Skeletal muscle tissue (tissue), 4 donors: Measurements from ENCODE around the gene SLX4IP. TPM values are rescaled to one million over a fixed set of nuclear protein-coding genes. Genes with fewer than 3 reads are reported as not detected.

Experiments
- H3K27ac ChIP-seq: one replicate; pipeline ENCODE4 v1.7.0; 2013; ENCODE audit warnings: mild to moderate bottlenecking, low read depth, low read length, inconsistent platforms
- H3K27me3 ChIP-seq, 3 donors: one replicate each; pipeline ENCODE4 v1.7.0; 2013; ENCODE audit warnings: low read length in 3 of 3; ENCODE audit not compliant: control insufficient read depth in 3 of 3, insufficient read depth in 3 of 3
- H3K36me3 ChIP-seq, 3 donors: one replicate each; pipeline ENCODE4 v1.7.0; 2013; ENCODE audit warnings: low read length in 3 of 3; ENCODE audit not compliant: control insufficient read depth in 3 of 3, insufficient read depth in 3 of 3
- H3K4me1 ChIP-seq, 3 donors: one replicate each; pipeline ENCODE4 v1.7.0; 2013; ENCODE audit warnings: low read length in 3 of 3, mild to moderate bottlenecking in 3 of 3; ENCODE audit not compliant: control insufficient read depth in 3 of 3, insufficient read depth in 3 of 3
- H3K4me3 ChIP-seq, 3 donors: one replicate each; pipeline ENCODE4 v1.7.0; 2013; ENCODE audit warnings: low read length in 3 of 3
- H3K9ac ChIP-seq, 3 donors: one replicate each; pipeline ENCODE4 v1.7.0; 2013; ENCODE audit warnings: low read length in 3 of 3, mild to moderate bottlenecking in 3 of 3, moderate library complexity in 2 of 3, low read depth in 1 of 3
- H3K9me3 ChIP-seq, 3 donors: one replicate each; pipeline ENCODE4 v1.7.0; 2013; ENCODE audit warnings: low read length in 3 of 3; ENCODE audit not compliant: control insufficient read depth in 3 of 3
- total RNA-seq: library from RNA; depleted of rRNA; stranded (reverse); fragments of >200 nt; gene quantifications from one replicate; pipeline ENCODE4 v1.2.3, GENCODE V29; 2014
- donor health status: Osteomylitis.

SLX4IP gene
- total RNA-seq, 1 donor from 2014 or later, result 4.2 TPM

- Histone ChIP-seq H3K9me3 (no peaks in the 10 kb centered on the region), H3K9ac (no peak overlapping the region), H3K4me1 (no peaks in the 10 kb centered on the region), H3K27me3 (no peaks in the 10 kb centered on the region), H3K36me3 (no peaks in the 10 kb centered on the region), H3K27ac (no peak overlapping the region), H3K4me3 (no peak overlapping the region)
These were observed 125.6 kb downstream of the SLX4IP start for GRCh38 chr20:10560686-10561085.

DNA sequence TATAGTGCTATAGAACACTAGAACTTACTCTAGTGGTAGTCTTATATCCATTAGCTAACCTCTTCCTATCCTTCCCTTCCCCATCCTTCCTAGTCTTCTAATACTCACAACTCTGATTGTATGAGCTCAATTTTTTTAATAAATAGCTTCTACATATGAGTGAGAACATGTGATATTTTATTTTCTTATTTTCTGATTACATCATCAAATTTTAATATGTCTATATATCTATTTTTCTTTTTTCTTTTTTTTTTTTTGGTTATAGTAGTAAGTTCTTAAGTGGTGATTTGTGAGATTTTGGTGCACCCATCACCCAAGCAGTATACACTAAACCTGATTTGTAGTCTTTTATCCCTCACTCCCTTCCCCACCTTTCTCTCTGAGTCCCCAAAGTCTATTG, 126.2 kb downstream of the SLX4IP start:
- no peaks in the 10 kb centered on the region for H3K36me3 ChIP-seq
- H3K9ac ChIP-seq, result no peak overlapping the region
- no peak overlapping the region for H3K4me3 ChIP-seq
- H3K4me1 ChIP-seq, result no peaks in the 10 kb centered on the region
- no peaks in the 10 kb centered on the region for H3K27me3 ChIP-seq
- H3K27ac ChIP-seq, result no peak overlapping the region
- no peaks in the 10 kb centered on the region for H3K9me3 ChIP-seq

- H3K36me3 ChIP-seq, result no peaks in the 10 kb centered on the region
- no peaks in the 10 kb centered on the region for H3K9me3 ChIP-seq
- H3K4me1 ChIP-seq, result no peaks in the 10 kb centered on the region
- H3K9ac ChIP-seq, result no peak overlapping the region
- H3K27me3 ChIP-seq, result no peaks in the 10 kb centered on the region
- no peak overlapping the region for H3K27ac ChIP-seq
- H3K4me3 ChIP-seq, result no peak overlapping the region
These were observed 127.8 kb downstream of the SLX4IP start for GRCh38 chr20:10562899-10563298.

DNA sequence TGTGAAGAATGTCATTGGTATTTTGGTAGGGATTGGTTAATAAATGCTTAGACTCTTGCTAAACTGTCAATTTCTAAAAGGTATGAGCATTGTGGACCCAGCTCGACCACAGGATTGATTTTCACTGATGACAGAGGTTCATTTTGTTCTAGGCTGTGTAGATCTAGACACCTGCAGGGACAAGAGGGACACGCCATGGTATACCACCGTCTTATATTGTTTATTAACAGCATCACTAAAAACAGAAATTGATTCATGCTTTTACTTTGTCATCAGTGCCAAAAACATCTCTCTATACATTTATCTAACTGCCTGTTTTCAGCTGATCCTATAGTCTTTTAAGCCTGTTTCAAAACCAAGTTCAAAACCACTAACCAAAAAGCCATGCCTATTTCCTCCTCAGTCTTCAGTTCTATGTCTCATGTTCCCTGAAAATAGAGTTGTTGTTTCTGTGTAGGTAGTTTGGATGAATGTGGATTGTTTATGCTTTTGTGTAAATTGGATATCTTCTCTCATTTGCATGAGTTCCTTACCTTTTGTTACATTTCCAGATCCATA, 128.9 kb downstream of the SLX4IP start:
- H3K36me3 ChIP-seq, result no peaks in the 10 kb centered on the region
- H3K27me3 ChIP-seq, result no peaks in the 10 kb centered on the region
- H3K9me3 ChIP-seq, result no peaks in the 10 kb centered on the region
- H3K4me3 ChIP-seq, result no peak overlapping the region
- no peaks in the 10 kb centered on the region for H3K4me1 ChIP-seq
- no peak overlapping the region for H3K27ac ChIP-seq
- H3K9ac ChIP-seq, result no peak overlapping the region

GRCh38 chr20:10565191-10565921, 130.3 kb downstream of the SLX4IP start:
- Histone ChIP-seq H3K9me3 (no peaks in the 10 kb centered on the region), H3K9ac (no peak overlapping the region), H3K4me3 (no peak overlapping the region), H3K4me1 (no peaks in the 10 kb centered on the region), H3K27ac (peak overlapping the region; percentile 55), H3K36me3 (no peaks in the 10 kb centered on the region), H3K27me3 (no peaks in the 10 kb centered on the region)

DNA sequence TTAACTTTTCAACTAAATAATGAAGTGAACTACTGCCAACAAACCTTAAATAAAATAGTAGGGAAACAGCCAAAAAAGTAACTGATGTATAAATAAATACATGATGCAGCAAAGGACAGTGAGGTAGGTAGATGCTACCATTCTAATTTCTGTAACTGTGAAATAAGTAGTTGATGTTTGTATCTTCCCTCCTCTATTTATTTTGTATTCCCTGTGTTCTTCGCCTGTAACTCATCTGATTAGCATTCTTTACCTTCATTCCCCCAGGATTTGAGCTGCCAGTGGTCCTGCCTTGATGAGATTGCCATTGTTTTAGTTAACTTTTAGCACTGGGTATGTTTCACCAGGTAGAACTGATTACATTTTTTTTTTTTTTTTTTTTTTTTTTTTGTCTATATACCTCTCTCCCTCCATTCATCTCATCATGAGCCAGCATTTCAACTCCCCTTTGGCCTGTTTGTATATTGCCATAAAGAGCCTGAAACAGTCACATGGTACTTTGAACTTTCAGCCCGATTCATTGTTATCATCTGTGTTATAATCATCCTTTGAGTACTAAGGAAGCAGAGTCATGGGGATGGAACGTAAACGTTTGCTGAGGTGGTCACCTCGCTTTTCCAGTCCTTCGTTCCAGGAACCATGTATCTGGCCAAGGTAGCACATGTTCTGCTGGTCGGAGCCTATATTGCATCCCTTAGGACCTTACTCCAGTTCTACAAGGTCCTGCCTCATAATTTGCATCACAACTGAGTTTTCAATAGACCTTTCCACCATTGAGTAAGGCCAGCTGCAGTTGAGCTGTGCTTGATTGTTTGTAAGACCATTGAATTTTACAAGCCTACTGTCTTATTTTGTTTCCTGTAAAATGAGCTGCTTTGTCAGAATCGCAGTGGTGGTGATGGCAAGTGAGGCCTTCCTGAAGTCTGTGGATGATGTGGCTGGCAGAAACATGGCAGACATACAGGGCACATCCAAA, 131.1 kb downstream of the SLX4IP start:
- H3K9ac ChIP-seq, result no peak overlapping the region
- no peaks in the 10 kb centered on the region for H3K9me3 ChIP-seq
- H3K27me3 ChIP-seq, result no peaks in the 10 kb centered on the region
- no peaks in the 10 kb centered on the region for H3K4me1 ChIP-seq
- no peak overlapping the region for H3K27ac ChIP-seq
- H3K4me3 ChIP-seq, result no peak overlapping the region
- H3K36me3 ChIP-seq, result no peaks in the 10 kb centered on the region

GRCh38 chr20:10568032-10568431, 132.9 kb downstream of the SLX4IP start:
- no peaks in the 10 kb centered on the region for H3K4me1 ChIP-seq
- no peak overlapping the region for H3K9ac ChIP-seq
- no peaks in the 10 kb centered on the region for H3K36me3 ChIP-seq
- H3K27ac ChIP-seq, result no peak overlapping the region
- H3K27me3 ChIP-seq, result no peaks in the 10 kb centered on the region
- H3K4me3 ChIP-seq, result no peak overlapping the region
- no peaks in the 10 kb centered on the region for H3K9me3 ChIP-seq

GRCh38 chr20:10571313-10571815, 136.3 kb downstream of the SLX4IP start:
- Histone ChIP-seq H3K27me3 (no peaks in the 10 kb centered on the region), H3K27ac (no peak overlapping the region), H3K9ac (no peak overlapping the region), H3K4me3 (no peak overlapping the region), H3K36me3 (no peaks in the 10 kb centered on the region), H3K4me1 (no peaks in the 10 kb centered on the region), H3K9me3 (no peaks in the 10 kb centered on the region)

GRCh38 chr20:10572853-10573252, 137.7 kb downstream of the SLX4IP start:
- no peak overlapping the region for H3K4me3 ChIP-seq
- H3K27ac ChIP-seq, result no peak overlapping the region
- H3K9ac ChIP-seq, result no peak overlapping the region
- H3K27me3 ChIP-seq, result no peaks in the 10 kb centered on the region
- H3K36me3 ChIP-seq, result no peaks in the 10 kb centered on the region
- H3K4me1 ChIP-seq, result no peaks in the 10 kb centered on the region
- H3K9me3 ChIP-seq, result no peaks in the 10 kb centered on the region
